Measurements from ENCODE around the gene NISCH. TPM values are rescaled to one million over a fixed set of nuclear protein-coding genes. Genes with fewer than 3 reads are reported as not detected.

NISCH gene
- total RNA-seq, 1 donor: 75.8 TPM

- Histone ChIP-seq H3K9me3 (ENCODE audit: low read depth, low read length) (no peaks in the 10 kb centered on the region), H3K4me1 (ENCODE audit: insufficient read depth, low read length) (peaks cover 29% of the 10 kb centered on the region), H3K27me3 (ENCODE audit: insufficient read depth, low read length) (no peaks in the 10 kb centered on the region), H3K4me3 (ENCODE audit: low read length) (no peak overlapping the region)
These were observed 23.2 kb upstream of the NISCH start for GRCh38 chr3:52432225-52432624.

DNA sequence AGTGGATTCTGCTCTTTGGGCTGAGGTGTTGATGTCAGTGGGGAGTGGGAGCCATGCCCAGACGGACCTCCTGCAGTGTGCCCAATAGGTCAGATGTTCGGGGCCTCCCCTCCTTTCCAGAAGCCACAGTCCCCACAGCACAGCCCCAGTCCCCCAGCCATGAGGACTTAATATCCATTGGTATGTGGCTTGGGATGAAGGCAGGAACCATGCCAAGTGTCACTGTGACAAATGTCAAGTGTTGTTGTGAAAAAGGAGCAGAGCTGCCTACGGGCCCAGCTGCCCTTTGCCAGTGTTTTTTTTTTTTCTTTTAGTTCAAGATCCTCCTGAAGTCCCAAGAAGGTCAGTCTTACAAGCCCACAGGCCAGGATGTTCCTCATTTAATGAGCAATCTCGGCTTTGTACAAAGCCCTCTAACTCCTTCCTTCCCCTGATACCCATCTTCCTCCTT lies 22.7 kb upstream of the NISCH start:
- Histone ChIP-seq H3K9me3 (ENCODE audit: low read depth, low read length) (no peaks in the 10 kb centered on the region), H3K4me3 (ENCODE audit: low read length) (no peak overlapping the region), H3K27me3 (ENCODE audit: insufficient read depth, low read length) (no peaks in the 10 kb centered on the region), H3K4me1 (ENCODE audit: insufficient read depth, low read length) (peaks cover 29% of the 10 kb centered on the region)

- no peaks in the 10 kb centered on the region for H3K9me3 ChIP-seq (ENCODE audit: low read depth, low read length)
- H3K4me3 ChIP-seq (ENCODE audit: low read length): no peak overlapping the region
- H3K4me1 ChIP-seq (ENCODE audit: insufficient read depth, low read length): peaks cover 29% of the 10 kb centered on the region
- no peaks in the 10 kb centered on the region for H3K27me3 ChIP-seq (ENCODE audit: insufficient read depth, low read length)
These were observed 21.9 kb upstream of the NISCH start for GRCh38 chr3:52433328-52433995.

DNA sequence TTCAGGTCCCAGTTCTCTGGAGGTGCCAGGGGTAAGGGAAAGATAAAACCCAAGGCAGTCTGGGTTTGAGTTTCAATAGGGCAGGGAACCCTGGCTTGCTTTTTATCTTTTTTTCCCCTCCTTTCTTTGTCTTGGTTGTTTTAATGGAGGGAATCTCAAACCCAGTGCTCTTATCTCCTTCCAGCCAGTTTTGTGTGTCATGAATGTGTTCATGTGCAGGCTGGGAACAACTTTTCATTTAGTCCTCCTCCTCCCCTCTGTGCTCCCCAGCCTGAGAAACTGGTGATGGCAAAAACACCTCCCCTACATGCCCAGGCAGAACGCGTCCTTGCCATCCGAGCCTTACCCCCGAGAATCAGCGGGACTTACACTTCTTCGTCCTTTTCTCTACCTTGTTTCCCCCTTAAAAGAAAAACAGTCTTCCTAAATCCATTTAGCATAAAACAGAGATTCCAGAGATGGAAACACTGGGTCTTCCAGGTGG lies 21.4 kb upstream of the NISCH start:
- Histone ChIP-seq H3K27me3 (ENCODE audit: insufficient read depth, low read length) (no peaks in the 10 kb centered on the region), H3K4me1 (ENCODE audit: insufficient read depth, low read length) (peaks cover 29% of the 10 kb centered on the region), H3K9me3 (ENCODE audit: low read depth, low read length) (no peaks in the 10 kb centered on the region), H3K4me3 (ENCODE audit: low read length) (no peak overlapping the region)

DNA sequence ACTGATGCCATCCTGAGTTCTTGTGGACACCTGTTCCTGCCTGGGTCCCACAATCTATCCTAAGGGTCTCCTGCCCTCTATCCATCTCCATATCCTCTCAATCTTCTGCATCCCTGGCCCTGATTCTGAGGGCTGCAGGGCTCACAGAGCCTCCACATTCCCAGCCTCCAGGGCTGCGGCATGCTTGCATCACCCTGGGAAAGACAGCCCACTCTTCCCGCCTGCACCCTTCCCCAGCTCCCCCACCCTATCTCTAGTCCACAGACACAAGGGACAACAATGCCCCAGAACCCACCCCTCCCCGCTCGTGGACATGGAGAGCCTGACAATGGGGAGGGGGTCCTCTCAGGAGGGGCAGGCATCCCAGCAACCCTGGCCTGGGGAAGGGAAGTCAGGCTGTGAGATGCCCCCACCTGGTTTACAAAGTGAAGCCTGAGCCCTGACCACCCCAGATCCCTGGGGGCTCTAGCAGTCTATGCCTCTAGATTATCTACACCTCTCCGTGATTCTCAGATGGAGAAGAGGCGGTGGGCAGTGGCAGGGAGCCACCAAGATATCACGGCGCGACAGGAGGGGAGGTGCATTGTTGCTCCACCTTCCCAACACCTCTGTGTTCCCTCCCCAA lies 20.8 kb upstream of the NISCH start:
- peaks cover 29% of the 10 kb centered on the region for H3K4me1 ChIP-seq (ENCODE audit: insufficient read depth, low read length)
- no peak overlapping the region for H3K4me3 ChIP-seq (ENCODE audit: low read length)
- no peaks in the 10 kb centered on the region for H3K9me3 ChIP-seq (ENCODE audit: low read depth, low read length)

DNA sequence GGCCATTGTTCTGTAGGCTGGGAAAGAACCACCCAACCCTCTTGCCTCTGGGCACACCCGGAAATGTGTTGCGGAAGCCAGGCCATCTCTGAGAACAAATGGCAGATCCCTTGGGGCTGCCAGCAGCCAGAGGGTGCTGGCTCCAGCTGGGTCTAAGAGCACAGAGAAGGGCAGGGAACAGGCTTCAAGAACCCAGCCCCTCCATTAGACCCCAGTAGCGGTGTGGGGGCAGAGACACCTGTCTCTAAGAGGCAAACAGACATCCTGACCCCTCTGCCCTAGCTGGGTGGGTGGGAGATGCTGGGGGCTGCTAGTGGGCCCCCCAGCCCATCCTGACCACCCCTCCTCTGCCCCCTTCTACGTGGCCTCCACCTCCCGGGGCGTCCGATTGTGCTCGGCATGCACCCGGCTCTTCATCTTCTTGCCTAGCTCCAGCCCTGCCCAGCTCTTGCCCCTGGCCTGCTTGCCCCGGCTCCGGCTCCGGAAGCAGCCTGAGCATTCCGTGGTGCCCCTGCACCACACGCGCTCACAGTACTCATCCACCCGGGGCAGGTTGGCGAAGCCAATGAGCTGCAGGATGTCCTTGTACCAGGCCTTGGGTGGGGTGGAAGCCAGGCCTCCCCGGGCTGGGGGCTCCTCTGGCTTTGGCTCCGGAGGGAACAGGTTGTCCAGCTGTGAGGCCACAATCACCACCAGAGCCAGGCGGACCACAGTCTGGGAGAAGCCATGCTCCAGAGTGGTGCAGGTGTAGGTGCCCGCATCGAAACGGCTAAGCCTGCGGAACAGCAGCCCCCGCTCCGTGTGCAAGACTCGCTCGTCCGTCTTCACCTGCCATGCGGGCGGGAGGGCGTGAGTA lies 19.9 kb upstream of the NISCH start:
- no peaks in the 10 kb centered on the region for H3K9me3 ChIP-seq (ENCODE audit: low read depth, low read length)
- no peaks in the 10 kb centered on the region for H3K27me3 ChIP-seq (ENCODE audit: insufficient read depth, low read length)
- peaks cover 29% of the 10 kb centered on the region for H3K4me1 ChIP-seq (ENCODE audit: insufficient read depth, low read length)
- H3K4me3 ChIP-seq (ENCODE audit: low read length): no peak overlapping the region

More for the DNA sequence above, 20.8 kb upstream of the NISCH start:
- H3K27me3 ChIP-seq (ENCODE audit: insufficient read depth, low read length): no peaks in the 10 kb centered on the region

DNA sequence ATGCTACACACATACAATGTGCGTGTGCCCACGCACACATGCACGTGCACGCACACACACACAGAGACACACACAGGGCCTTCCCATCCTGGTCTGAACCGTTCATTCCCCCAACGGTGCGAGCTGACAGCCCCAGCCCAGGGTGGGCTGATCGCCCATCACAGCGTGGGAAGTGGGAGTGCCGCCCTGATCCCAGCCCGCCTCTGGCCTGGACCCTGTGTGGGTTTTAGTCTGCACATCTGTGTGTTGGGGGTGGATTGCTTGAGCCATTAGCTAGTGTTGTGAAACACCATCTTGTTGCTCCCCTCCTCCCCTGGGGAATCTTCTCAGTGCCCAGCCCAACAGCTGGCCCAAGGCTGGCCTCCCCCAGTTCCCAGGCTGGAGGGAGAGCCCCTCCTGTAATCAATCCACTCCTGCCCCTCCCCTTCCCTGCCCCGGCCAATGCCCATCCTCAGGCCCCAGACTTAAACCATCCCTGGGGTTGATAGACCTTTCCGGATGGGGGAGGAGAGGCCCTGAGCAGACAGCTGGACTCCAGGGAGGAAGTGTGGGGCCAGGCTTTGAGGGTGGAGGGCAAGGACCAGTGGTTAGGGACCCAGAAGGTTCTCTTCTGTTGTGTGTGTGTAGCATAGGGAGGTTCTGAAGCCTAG lies 18.8 kb upstream of the NISCH start:
- H3K4me1 ChIP-seq (ENCODE audit: insufficient read depth, low read length): peaks cover 29% of the 10 kb centered on the region
- no peaks in the 10 kb centered on the region for H3K9me3 ChIP-seq (ENCODE audit: low read depth, low read length)
- no peak overlapping the region for H3K4me3 ChIP-seq (ENCODE audit: low read length)
- no peaks in the 10 kb centered on the region for H3K27me3 ChIP-seq (ENCODE audit: insufficient read depth, low read length)

- Histone ChIP-seq H3K27me3 (ENCODE audit: insufficient read depth, low read length) (no peaks in the 10 kb centered on the region), H3K4me3 (ENCODE audit: low read length) (no peak overlapping the region), H3K4me1 (ENCODE audit: insufficient read depth, low read length) (peaks cover 23% of the 10 kb centered on the region), H3K9me3 (ENCODE audit: low read depth, low read length) (no peaks in the 10 kb centered on the region)
These were observed 17.9 kb upstream of the NISCH start for GRCh38 chr3:52437326-52438103.

- Histone ChIP-seq H3K27me3 (ENCODE audit: insufficient read depth, low read length) (no peaks in the 10 kb centered on the region), H3K4me3 (ENCODE audit: low read length) (no peak overlapping the region), H3K4me1 (ENCODE audit: insufficient read depth, low read length) (peaks cover 18% of the 10 kb centered on the region), H3K9me3 (ENCODE audit: low read depth, low read length) (no peaks in the 10 kb centered on the region)
These were observed 17.4 kb upstream of the NISCH start for GRCh38 chr3:52438104-52438376.

GRCh38 chr3:52438579-52439425 lies 16.6 kb upstream of the NISCH start:
- Histone ChIP-seq H3K4me1 (ENCODE audit: insufficient read depth, low read length) (peaks cover 11% of the 10 kb centered on the region), H3K27me3 (ENCODE audit: insufficient read depth, low read length) (no peaks in the 10 kb centered on the region), H3K9me3 (ENCODE audit: low read depth, low read length) (no peaks in the 10 kb centered on the region), H3K4me3 (ENCODE audit: low read length) (no peak overlapping the region)

DNA sequence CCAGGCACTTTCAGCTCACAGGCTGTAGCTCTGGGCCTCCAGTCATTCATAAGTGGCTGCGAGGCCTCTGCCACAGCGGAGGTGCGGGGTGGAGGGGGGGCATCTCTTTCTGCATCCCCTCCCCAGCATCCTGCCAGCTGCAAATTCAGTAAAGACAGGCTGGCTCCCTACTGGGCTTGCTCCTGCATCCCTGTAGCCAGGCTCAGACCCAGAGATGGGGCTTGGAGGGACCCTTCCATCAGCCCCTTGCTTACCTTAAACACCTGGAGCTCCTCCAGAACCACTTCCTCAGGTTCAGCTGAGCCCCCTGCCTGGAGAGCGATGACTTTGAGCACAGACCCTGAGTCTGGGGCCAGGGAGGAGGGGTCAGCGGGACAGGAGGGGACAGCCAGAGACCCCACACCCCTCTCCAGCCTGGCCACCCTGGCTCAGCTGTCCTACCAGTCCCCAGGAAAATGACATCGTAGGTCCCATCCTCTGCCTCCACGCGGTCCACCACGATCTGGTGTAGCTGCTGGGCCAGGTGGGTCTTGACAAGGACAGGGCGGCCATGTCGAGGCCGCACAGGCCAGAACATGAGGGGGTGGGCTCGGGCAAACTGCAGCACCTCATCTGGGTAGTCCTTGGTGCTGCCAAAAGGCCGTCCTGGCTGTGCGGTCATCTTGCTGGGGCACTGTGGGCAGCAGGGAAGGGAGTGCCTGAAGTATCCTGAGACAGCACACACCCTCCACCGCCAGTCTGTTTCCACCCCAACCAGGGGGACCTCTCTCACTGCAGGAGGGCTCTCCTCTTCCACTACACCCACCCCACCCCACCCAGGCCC lies 15.8 kb upstream of the NISCH start:
- no peaks in the 10 kb centered on the region for H3K9me3 ChIP-seq (ENCODE audit: low read depth, low read length)
- H3K4me3 ChIP-seq (ENCODE audit: low read length): no peak overlapping the region
- H3K27me3 ChIP-seq (ENCODE audit: insufficient read depth, low read length): no peaks in the 10 kb centered on the region
- peaks cover 11% of the 10 kb centered on the region for H3K4me1 ChIP-seq (ENCODE audit: insufficient read depth, low read length)

DNA sequence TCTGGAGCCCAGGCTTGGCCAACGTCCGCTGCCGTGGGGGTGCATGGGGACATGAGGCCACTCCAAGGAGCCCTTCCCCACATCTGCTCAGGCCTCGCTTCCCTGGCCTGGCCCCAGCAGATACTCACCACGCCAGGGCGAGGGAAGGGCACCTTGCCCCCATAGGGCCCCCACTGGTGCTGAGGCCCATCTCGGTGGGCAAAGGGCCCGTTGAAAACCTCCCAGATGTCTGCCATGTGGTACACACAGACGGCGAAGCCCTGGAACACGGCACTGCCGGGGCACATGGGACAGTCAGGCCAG lies 15.2 kb upstream of the NISCH start:
- no peak overlapping the region for H3K4me3 ChIP-seq (ENCODE audit: low read length)
- H3K27me3 ChIP-seq (ENCODE audit: insufficient read depth, low read length): no peaks in the 10 kb centered on the region
- H3K4me1 ChIP-seq (ENCODE audit: insufficient read depth, low read length): peaks cover 14% of the 10 kb centered on the region
- no peaks in the 10 kb centered on the region for H3K9me3 ChIP-seq (ENCODE audit: low read depth, low read length)

DNA sequence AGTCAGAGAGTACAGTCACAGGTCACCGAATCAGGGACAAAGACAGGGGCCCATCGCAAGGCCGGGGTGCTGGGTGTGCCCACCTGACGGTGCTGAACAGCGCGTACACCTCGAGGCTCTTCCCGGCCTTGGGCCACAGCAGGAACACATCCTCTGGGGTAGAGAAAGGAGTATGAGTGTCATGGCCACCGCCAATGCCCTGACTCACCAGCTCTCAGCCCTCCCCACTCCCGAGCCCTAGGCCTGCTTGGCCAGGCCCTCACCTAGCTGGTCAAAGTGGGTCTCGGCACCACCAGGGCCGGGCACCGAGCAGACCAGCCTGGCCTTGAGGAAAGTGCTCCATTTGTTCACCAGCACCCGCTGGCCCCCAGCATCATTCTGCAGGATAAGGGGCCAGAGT lies 14.7 kb upstream of the NISCH start:
- no peaks in the 10 kb centered on the region for H3K27me3 ChIP-seq (ENCODE audit: insufficient read depth, low read length)
- no peaks in the 10 kb centered on the region for H3K9me3 ChIP-seq (ENCODE audit: low read depth, low read length)
- peaks cover 15% of the 10 kb centered on the region for H3K4me1 ChIP-seq (ENCODE audit: insufficient read depth, low read length)
- H3K4me3 ChIP-seq (ENCODE audit: low read length): no peak overlapping the region

All from mononuclear cell (primary cell).